Heart left ventricle (tissue), 16 donors: ENCODE measurements around the gene ZBTB47. TPM values are rescaled to one million over a fixed set of nuclear protein-coding genes. Genes with fewer than 3 reads are reported as not detected.
A peak's percentile ranks its signal among the peaks of the same experiment; 100 is the strongest.

Experiments
- ATAC-seq, 4 donors: fragments of 200-7000 bp; cut with Tn5 transposase; one replicate each; pipeline ENCODE4 v1.9.1; 2020 to 2022; ENCODE audit warnings: moderate library complexity in 4 of 4, mild to moderate bottlenecking in 3 of 4, moderate number of reproducible peaks in 1 of 4
- DNase-seq, 5 donors: peaks; one replicate each; pipeline ENCODE4 v3.0.0-alpha.2; 2020
- H3K27ac ChIP-seq, 12 donors: fragments of 200-600 bp; sonication (generic) in 4 of 12; one replicate each; pipeline versions ENCODE4 v1.5.0 to v1.8.0; 2016 to 2022; ENCODE audit warnings: mild to moderate bottlenecking in 2 of 12
- H3K27me3 ChIP-seq, 9 donors: fragments of 200-600 bp; sonication (generic) in 2 of 9; one replicate each; pipeline versions ENCODE4 v1.5.1 to v1.8.0; 2016 to 2022; ENCODE audit warnings: mild to moderate bottlenecking in 3 of 9
- H3K36me3 ChIP-seq, 9 donors: fragments of 200-600 bp; sonication (generic) in 2 of 9; one replicate each; pipeline versions ENCODE4 v1.5.0 to v1.8.0; 2018 to 2022; ENCODE audit warnings: mild to moderate bottlenecking in 2 of 9
- H3K4me1 ChIP-seq, 12 donors: fragments of 200-600 bp; sonication (generic) in 4 of 12; one replicate each; pipeline versions ENCODE4 v1.5.0 to v1.8.0; 2016 to 2022; ENCODE audit warnings: mild to moderate bottlenecking in 3 of 12
- H3K4me3 ChIP-seq, 12 donors: fragments of 200-600 bp; sonication (generic) in 4 of 12; one replicate each; pipeline versions ENCODE4 v1.5.0 to v1.8.0; 2017 to 2022; ENCODE audit warnings: mild to moderate bottlenecking in 9 of 12, moderate library complexity in 4 of 12
- H3K9me3 ChIP-seq, 12 donors: fragments of 200-600 bp; sonication (generic) in 4 of 12; one replicate each; pipeline versions ENCODE4 v1.5.0 to v1.8.0; 2016 to 2022; ENCODE audit warnings: mild to moderate bottlenecking in 1 of 12
- CTCF ChIP-seq, 12 donors: fragments of 200-600 bp; sonication (generic) in 4 of 12; IDR thresholded peaks; one replicate each; pipeline versions ENCODE4 v1.5.0 to v1.8.0; 2018 to 2022; ENCODE audit warnings: antibody characterized with exemption in 12 of 12, mild to moderate bottlenecking in 5 of 12
- POLR2A ChIP-seq, 2 donors: fragments of 450-650 bp; IDR thresholded peaks; one replicate each; pipeline ENCODE4 v1.6.1; 2017; ENCODE audit warnings: antibody characterized with exemption in 2 of 2, mild to moderate bottlenecking in 2 of 2, moderate library complexity in 2 of 2
- WGBS, 4 donors: extraction: QIAGEN DNeasy Blood & Tissue Kit in 2 of 4; methylation state at CpG; one replicate each; pipeline versions ENCODE4 v1.1.5 to v1.1.7; 2013 to 2018; 5-methylcytosine and 5-hydroxymethylcytosine counted together
- intact Hi-C, 10 donors: fragments of 100-400 bp; cut with DNase I; formaldehyde crosslinking; loops; one replicate each; pipeline versions ENCODE4 v1.11.1 to v1.14.2; 2022
- polyA plus RNA-seq, 2 donors: library from polyadenylated mRNA; stranded (reverse); fragments of 200-250 nt; gene quantifications; one replicate each; pipeline ENCODE4 v1.2.3, GENCODE V29; 2013
- total RNA-seq, 9 donors: library from RNA; depleted of rRNA in 2 of 9; stranded (reverse); fragments of >200 nt in 2 of 9; fragmentation: NEBNext Ultra II Directional in 3 of 9; extraction: Animal tissue kit (Norgen Biotek cat#: 25700) in 3 of 9; gene quantifications; one replicate each; pipeline versions ENCODE4 v1.1.0 to v1.2.4, GENCODE V29; 2016 to 2023
- donor health status: ischemic (EF 13 %, LVEDD 7.1; RV severe dilation, severe dysfunction).
- donor health status: healthy with polysubstance abuse.
- donor health status: DM: no; HTN: yes; CAD: no.
- donor health status: DM: no; HTN: no; CAD: no.
- donor health status: ischemic (EF 25% LVEDD 6.9; RV normal size, moderate dysfunction).
- donor health status: ischemic (EF 25% LVEDD 5.7; RV mildly dilated, moderate dysfunction).
- donor health status: healthy.
- donor health status: DM: yes; HTN: yes; CAD: no.
- donor health status: ischemic (EF 35%, LVEDD 5.7; RV mildly dilated, moderate dysfunction).
- donor health status: nonischemic (EF 11% LVEDD 7.7; RV severe dilation, severe dysfunction).
- donor health status: DM: yes; HTN: yes; CAD: no.
- donor health status: PGD.
- donor health status: ischemic (EF 29% LVEDD 5.4; RV normal size, mild dysfunction).
- donor health status: nonischemic (EF 23%, LVEDD 6.1; RV moderate dilation, normal function).

Gene ZBTB47
- total and polyA plus RNA-seq, 11 donors, result 76.6 to 184 (median 125) TPM

- no peak for TF ChIP-seq CTCF (IDR thresholded peaks at IDR 0.05)
- H3K27me3 ChIP-seq, result no peaks in the 10 kb centered on the region
- ATAC-seq, result no peak
- DNase-seq, result no peak
- peaks cover 0 to 11% (median 0%) of the 10 kb centered on the region in 9 donors for H3K36me3 ChIP-seq
- H3K4me3 ChIP-seq, result peak overlapping the region in 1 of 12 donors; percentile 48
- 68 to 86% (median 81%) methylated on average over 6 to 7 of the region's 7 CpGs for WGBS, 4 donors
- H3K27ac ChIP-seq, result peak overlapping the region in 6 of 12 donors; percentile 9 to 88 (median 41)
- H3K4me1 ChIP-seq, result peaks cover 0 to 31% (median 3%) of the 10 kb centered on the region in 12 donors
- H3K9me3 ChIP-seq, result no peaks in the 10 kb centered on the region
- intact Hi-C loops, result no loop called here
Observed at GRCh38 chr3:42698216-42698910, 44.9 kb downstream of the ZBTB47 start.

GRCh38 chr3:42698911-42699230 is 45.4 kb downstream of the ZBTB47 start:
- ATAC-seq (no peak), DNase-seq (peak in 1 of 5 donors; percentile 14)
- Histone ChIP-seq H3K36me3 (peaks cover 0 to 10% (median 0%) of the 10 kb centered on the region in 9 donors), H3K4me3 (peak overlapping the region in 3 of 12 donors; percentile 41 to 67 (median 48)), H3K9me3 (no peaks in the 10 kb centered on the region), H3K27ac (peak overlapping the region in 4 of 12 donors; percentile 30 to 88 (median 58)), H3K27me3 (no peaks in the 10 kb centered on the region), H3K4me1 (peaks cover 0 to 36% (median 6%) of the 10 kb centered on the region in 12 donors)
- 57 to 68% (median 60%) methylated on average over 9 of the region's 9 CpGs for WGBS, 4 donors
- no peak for TF ChIP-seq CTCF (IDR thresholded peaks at IDR 0.05)
- intact Hi-C loops, result no loop called here

- peaks cover 0 to 7% (median 0%) of the 10 kb centered on the region in 9 donors for H3K36me3 ChIP-seq
- TF ChIP-seq CTCF (IDR thresholded peaks at IDR 0.05), result no peak
- TF ChIP-seq POLR2A (IDR thresholded peaks at IDR 0.05), result no peak
- no peak for ATAC-seq
- peak overlapping the region in 9 of 12 donors; percentile 9 to 67 (median 25) for H3K4me3 ChIP-seq
- H3K9me3 ChIP-seq, result no peaks in the 10 kb centered on the region
- peak overlapping the region in 9 of 12 donors; percentile 18 to 88 (median 39) for H3K27ac ChIP-seq
- intact Hi-C loops, result no loop called here
- peak in 1 of 5 donors; percentile 14 for DNase-seq
- H3K4me1 ChIP-seq, result peaks cover 0 to 42% (median 6%) of the 10 kb centered on the region in 12 donors
- 41 to 54% (median 45%) methylated on average over 9 to 10 of the region's 10 CpGs for WGBS, 4 donors
- H3K27me3 ChIP-seq, result no peaks in the 10 kb centered on the region
Observed at GRCh38 chr3:42699511-42699971, 46.0 kb downstream of the ZBTB47 start.

GRCh38 chr3:42700366-42701288 is 47.1 kb downstream of the ZBTB47 start:
- intact Hi-C loops, result loop anchor here in 6 of 10 donors (2.0 to 5.0 kb wide), 3 partner anchors 40 to 43 kb away; no protein-coding TSS in a partner anchor
- H3K27me3 ChIP-seq, result no peaks in the 10 kb centered on the region
- no peak for ATAC-seq
- TF ChIP-seq CTCF (IDR thresholded peaks at IDR 0.05), result no peak
- no peak for TF ChIP-seq POLR2A (IDR thresholded peaks at IDR 0.05)
- peaks cover 0 to 53% (median 6%) of the 10 kb centered on the region in 12 donors for H3K4me1 ChIP-seq
- H3K36me3 ChIP-seq, result peaks cover 0 to 7% (median 0%) of the 10 kb centered on the region in 9 donors
- WGBS, 4 donors, result 36 to 52% (median 46%) methylated on average over 10 to 15 of the region's 15 CpGs
- H3K27ac ChIP-seq, result peak overlapping the region; percentile 40 to 99 (median 92)
- H3K9me3 ChIP-seq, result no peaks in the 10 kb centered on the region
- peak overlapping the region; percentile 23 to 67 (median 54) for H3K4me3 ChIP-seq
- DNase-seq, result peak in 1 of 5 donors; percentile 16
